HG03175 (cell line): Measurements from ENCODE around the gene COLEC12.

Experiments used
- ATAC-seq: cut with Tn5 transposase; IDR thresholded peaks from one replicate; pipeline ENCODE4 v1.9.1; 2021; ENCODE audit warnings: mild to moderate bottlenecking, moderate library complexity; ENCODE audit not compliant: unreplicated experiment

Gene COLEC12

GRCh38 chr18:475202-476031 lies 25.1 kb downstream of the COLEC12 start:
- no peak for ATAC-seq

DNA sequence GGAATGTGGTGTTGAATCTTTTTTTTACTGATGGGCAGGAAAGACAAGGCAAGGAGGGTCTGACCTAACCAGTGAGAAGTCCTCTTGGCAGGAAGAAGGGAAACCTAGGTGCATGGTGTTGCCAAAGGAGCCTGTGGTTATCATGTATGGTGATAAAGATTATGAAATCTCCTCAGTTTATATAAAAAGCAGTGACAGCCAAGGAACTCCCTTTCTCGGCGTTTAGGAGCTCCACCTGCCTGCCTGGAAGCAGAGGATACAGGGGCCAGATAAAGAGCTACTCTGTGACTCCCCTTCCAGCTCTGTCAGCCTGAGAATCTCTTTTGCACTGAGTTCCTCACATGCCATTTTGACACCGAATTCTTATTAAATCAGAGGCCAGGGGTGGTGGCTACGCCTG lies 26.1 kb downstream of the COLEC12 start:
- no peak for ATAC-seq

DNA sequence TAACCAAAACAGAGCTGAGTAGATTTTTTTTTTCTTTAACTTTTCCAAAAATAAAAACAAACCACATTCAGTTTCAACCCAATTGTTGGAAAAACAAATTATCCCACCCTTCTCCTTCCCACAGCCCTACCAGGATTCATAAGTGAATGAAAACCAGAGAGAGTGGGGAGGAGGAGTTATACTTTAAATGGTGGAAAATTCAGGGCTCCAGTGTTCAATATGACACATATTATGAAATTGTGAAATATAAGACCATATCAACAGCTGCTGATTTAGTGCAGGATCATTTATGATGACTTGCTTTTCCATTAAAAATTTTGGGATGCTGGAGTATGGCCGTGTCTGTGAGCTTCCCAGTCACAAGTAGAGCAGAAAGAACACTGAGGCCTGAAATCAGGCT lies 26.7 kb downstream of the COLEC12 start:
- ATAC-seq: no peak

DNA sequence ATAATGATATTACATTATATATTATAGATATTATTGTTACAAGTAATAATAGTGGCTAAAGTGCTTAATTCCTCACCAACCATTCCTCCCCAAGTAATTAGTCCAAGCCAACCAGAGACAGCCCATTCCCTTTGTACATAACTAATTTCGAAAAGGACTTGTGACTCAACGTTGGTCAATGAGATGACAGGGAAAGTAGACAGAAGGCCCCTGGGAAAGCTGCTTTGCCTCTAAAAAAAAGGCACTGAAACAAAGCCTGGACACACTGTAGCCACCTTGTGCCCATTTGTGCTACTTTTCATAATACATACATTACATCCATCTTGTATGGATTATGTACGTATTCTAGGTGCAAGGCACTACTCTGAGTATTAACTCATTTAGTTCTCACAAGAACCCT lies 28.8 kb downstream of the COLEC12 start:
- no peak for ATAC-seq

DNA sequence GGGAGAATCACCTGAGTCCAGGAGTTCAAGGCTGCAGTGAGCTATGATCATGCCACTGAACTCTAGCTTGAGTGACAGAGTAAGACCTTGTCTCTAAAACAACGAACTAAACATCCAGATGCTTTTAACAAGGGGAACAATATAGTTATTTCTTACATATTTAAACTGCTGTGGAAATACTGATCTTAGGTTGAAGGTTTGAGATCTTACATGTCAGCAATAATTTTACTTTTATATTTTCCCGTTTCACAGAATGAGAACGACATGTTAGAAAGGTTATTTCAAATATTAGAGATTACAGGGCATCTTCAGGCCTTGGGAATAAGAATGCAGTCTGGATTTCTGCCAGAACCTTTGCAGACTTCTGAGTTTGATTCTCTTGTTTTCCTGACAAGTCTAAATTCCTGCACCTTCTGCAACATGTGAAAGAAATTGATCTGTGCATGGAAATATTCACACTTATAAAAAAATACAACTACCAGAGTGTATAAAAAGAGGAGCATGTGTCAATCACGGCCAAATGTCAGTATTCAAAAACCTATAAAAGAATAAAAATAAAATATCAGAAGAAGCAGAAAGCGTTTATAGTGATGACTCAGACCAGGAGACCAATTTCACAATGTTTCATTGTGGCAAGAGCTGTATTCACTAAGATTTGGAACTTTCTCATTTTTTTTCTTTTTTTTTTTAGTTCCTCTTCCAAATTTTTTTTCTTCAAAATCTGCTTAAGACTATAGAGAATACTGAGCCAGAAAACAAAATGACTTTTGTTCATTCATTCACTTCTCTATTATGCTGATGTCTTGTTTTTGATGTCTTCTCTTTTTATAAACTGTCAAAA lies 29.6 kb downstream of the COLEC12 start:
- no peak for ATAC-seq

DNA sequence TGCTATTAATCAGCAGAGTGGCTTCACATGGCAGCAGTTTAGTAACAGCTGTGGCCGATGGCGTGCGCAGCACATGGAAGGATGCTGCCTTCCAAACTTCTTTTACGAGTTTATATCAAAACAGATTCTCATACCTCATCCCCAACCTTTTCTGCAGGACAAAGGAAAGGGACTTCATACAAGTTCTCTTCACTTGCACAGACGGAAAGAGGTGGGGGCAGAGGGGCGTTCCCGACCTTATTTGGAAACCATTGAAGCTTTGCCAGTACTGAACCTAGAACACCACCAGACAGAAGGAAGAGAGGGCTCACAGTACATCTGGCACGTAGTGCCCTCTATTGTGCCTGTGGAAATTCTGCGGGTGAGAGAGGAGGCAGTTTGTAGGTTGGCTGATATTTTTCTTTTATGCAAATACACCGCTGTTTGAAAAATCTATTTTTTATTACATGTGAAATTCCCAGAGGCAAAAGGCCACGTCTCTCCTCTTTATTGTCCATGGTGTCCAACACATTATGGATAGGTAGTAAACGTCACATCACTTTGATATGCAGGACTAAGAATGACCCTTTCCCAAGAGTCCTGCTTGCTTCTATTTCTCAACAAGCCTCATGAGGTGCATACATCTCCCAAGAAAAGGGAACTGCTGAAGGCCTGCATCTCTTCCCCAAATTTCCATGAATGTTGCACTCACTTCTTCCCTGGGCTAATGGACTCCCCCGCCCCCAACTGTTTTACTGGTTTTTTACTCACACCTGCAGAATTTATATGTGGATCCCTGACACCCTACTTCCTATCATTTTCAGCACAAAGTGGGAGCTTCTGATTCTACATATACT lies 31.3 kb downstream of the COLEC12 start:
- no peak for ATAC-seq

DNA sequence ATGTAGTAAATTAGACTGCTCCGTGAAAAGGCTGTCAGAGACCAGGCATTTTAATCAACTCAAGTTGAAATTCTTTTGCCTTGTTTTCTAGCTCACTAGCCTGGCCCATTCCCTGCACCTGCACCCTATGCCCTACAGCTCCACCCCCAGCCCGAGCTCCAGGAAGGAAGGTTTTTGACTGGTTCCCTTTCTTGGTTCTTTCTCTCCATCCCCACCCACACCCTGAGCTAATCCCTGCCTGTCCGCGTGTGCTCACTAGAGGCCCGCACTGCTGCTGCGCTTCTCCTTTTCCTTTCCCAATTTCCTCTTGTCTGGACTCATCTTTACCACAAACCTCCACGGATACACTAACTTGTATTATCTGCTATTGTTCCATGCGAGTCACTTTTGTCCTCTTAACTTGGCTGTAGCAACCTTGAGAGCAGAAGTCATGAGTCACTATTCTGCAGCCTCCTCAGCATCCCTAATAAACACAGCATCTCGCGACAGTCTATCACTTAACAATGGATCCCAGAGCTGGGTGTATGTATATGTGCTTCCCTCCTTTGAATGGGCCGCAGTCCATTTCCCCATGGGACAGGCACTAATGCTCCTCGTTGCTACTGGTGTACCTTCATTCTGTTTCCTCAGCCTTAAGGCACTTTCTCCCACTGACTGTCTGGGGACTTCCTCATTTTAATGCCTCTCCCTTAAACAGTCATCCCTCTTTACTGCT lies 36.5 kb downstream of the COLEC12 start:
- ATAC-seq: no peak

- no peak for ATAC-seq
These were observed 37.1 kb downstream of the COLEC12 start for GRCh38 chr18:463403-463802.

DNA sequence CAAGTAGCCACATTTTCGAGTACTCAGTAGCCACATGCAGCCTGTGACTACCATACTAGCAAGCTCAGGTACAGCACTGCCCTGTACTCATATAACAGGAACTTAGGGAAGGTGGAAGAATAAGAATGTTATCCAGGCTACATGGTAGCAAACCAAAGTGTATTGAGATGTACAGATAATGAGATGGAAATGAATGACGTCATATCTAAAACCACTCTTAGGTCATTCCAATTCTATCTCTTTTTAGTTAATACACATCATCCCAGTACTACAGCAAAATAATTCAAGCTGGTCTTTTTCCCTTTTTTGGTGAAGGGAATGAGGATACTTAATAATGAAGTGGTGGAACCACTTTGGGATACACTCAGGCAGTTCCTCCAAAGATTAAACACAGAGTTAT lies 38.7 kb downstream of the COLEC12 start:
- ATAC-seq: no peak

DNA sequence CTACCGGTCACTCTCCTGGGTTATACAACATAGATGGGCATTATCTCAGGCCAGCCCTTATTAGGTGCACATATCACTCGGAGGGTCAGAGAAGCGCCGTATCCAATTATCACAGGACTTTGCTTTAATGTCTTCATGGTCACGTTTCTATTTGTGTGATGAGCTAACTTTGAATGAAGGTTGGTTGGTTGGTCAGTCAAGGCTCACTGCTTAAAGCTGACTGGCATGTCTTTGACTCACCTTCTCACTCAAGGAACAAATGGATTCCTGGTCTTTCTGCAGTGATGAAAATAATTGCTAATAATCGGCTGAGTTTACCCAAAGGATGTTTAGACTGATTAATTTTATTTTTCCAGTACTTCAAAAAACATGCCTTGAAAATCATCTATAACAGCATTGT lies 39.7 kb downstream of the COLEC12 start:
- ATAC-seq: no peak

- ATAC-seq: no peak
These were observed 40.5 kb downstream of the COLEC12 start for GRCh38 chr18:459814-460593.

DNA sequence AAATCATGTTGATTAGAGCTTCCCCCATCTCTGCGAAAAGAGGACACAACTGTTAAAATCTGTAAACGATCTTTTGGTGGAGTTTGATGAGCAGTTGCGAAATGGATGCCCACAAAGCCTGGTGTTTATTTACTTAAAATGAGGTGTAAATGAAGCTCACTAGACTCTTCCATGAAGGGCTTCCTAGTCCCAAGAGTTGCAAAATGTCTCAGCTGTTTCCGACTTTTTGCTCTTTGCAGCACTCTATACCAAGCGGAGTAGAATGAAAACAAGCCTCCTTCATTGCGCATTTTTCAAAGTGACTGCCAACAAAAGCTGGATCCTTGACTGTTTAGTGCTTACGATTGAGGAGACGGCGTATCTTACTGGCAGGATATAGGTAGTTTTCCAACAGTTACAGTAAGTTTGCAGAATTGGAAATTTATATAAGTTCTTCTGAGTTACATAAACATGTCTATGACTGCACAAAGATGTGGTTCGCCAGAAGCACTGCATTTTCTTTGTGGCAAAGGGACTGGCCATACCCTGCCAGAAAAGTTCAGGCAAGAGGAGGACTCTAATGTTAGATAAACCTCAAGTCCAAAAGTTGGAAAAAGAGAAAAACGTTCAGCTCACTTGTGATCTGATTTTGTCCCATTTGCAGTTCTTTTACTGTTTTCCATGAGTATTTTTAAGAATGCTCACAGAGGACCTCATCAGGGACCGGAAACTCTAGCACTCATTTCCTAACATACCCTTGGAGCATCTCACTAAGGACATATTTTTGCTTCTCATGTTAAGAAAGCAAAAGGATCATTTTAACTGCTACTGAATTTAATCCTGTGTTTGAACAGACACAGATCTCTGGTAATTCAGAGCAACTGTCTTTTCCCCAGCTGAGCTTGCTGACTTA lies 42.7 kb downstream of the COLEC12 start:
- no peak for ATAC-seq

DNA sequence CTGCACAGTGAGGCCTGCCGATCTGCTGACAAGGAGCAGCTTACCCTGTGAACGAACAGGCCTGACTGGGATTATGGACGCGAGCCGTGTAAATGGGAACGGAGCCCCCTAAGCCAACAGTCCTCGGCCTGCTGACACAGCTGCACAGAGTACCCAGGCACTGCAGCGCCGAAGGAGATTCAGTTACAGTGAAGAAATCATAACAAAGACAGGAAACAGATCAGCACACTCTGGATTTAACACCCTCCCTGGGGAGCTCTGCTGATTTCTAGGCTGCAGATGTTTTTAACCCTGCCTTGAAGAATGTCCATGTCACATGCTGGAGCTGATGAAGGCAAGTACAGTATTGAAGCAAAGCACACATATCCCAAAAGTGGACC lies 43.4 kb downstream of the COLEC12 start:
- no peak for ATAC-seq

- no peak for ATAC-seq
These were observed 44.0 kb downstream of the COLEC12 start for GRCh38 chr18:456361-457139.

DNA sequence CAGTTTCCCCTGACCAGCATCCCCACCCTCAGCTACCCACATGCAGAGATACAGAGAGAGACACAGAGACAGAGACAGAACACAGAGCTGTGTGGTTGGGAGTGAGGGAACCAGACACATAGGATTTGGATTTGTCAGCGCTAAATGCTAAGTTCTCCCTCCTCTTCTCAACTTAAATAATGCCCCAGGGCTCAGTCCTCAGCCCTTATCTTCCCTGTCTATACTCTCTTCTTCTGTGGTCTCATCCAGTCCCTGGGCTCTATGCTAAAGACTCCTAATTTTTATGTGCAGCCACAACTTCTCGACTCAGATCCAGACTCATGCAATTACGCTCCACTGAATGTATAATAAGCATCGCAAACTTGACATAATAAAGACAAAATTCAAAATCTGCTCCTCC lies 47.1 kb downstream of the COLEC12 start:
- no peak for ATAC-seq

GRCh38 chr18:452816-453215 lies 47.7 kb downstream of the COLEC12 start:
- no peak for ATAC-seq

GRCh38 chr18:449374-449773 lies 51.1 kb downstream of the COLEC12 start:
- ATAC-seq: no peak

- no peak for ATAC-seq
These were observed 52.2 kb downstream of the COLEC12 start for GRCh38 chr18:448116-448790.
